Measurements from ENCODE around the gene ATP9A. TPM values are rescaled to one million over a fixed set of nuclear protein-coding genes. Genes with fewer than 3 reads are reported as not detected.

ATP9A gene
- total and polyA plus RNA-seq, 2 of the 8 experiments (the other 6 are each of a cell fraction or from before 2014, with no cell fraction given) = 5.0 to 6.4 TPM

- TF ChIP-seq GTF2F1 (IDR thresholded peaks at IDR 0.05; ENCODE audit: borderline replicate concordance, low read depth, low read length) = no peak
- TF ChIP-seq PHF8 (conservative IDR thresholded peaks at IDR 0.05; ENCODE audit: low read depth, low read length) = no peak
- no peak for TF ChIP-seq TCF12 (IDR thresholded peaks at IDR 0.05; ENCODE audit: low read depth, low read length)
Measured at GRCh38 chr20:51713213-51713598, 55.0 kb downstream of the ATP9A start (continued).

Data from H1 (cell line).